Neural cell (in vitro differentiated cells): Measurements from ENCODE around the gene RSU1. TPM values are rescaled to one million over a fixed set of nuclear protein-coding genes. Genes with fewer than 3 reads are reported as not detected.

Experiments used
- H2AFZ ChIP-seq: fragments of 200-600, 300-800 bp; sonication (generic), shearing (Covaris generic); 2 replicates; pipeline ENCODE4 v1.6.0; 2014; ENCODE audit warnings: low read depth, mild to moderate bottlenecking, antibody characterized with exemption, low read length, moderate library complexity
- H3F3A ChIP-seq: fragments of 200-600 bp; shearing (Covaris generic); 2 replicates; pipeline ENCODE4 v1.6.1; 2016; ENCODE audit warnings: mild to moderate bottlenecking, moderate library complexity, mixed read lengths, antibody characterized with exemption, low read length; ENCODE audit not compliant: insufficient read depth, poor library complexity, severe bottlenecking
- H3K27ac ChIP-seq: fragments of 200-600, 300-800 bp; sonication (generic), shearing (Covaris generic); 2 replicates; pipeline ENCODE4 v1.5.1; 2014; ENCODE audit warnings: mild to moderate bottlenecking, low read length, moderate library complexity
- H3K27me3 ChIP-seq: fragments of 300-800, 200-600 bp; sonication (generic), shearing (Covaris generic); 2 replicates; pipeline ENCODE4 v1.6.0; 2014; ENCODE audit warnings: mild to moderate bottlenecking, low read depth, low read length, moderate library complexity; ENCODE audit not compliant: insufficient read depth
- H3K36me3 ChIP-seq: fragments of 300-800, 200-600 bp; sonication (generic), shearing (Covaris generic); 2 replicates; pipeline ENCODE4 v1.5.1; 2014; ENCODE audit warnings: mild to moderate bottlenecking, antibody characterized with exemption, low read length, moderate library complexity; ENCODE audit not compliant: insufficient read depth
- H3K4me2 ChIP-seq: fragments of 300-800, 200-600 bp; sonication (generic), shearing (Covaris generic); 2 replicates; pipeline ENCODE4 v1.6.0; 2014; ENCODE audit warnings: mild to moderate bottlenecking, low read length
- H3K4me3 ChIP-seq: fragments of 300-800, 200-600 bp; sonication (generic), shearing (Covaris generic); 2 replicates; pipeline ENCODE4 v1.5.1; 2014; ENCODE audit warnings: mild to moderate bottlenecking, low read length, moderate library complexity
- H3K79me2 ChIP-seq: fragments of 200-600 bp; shearing (Covaris generic); replicated peaks from 2 replicates; pipeline ENCODE4 v1.6.0; 2014; ENCODE audit warnings: mild to moderate bottlenecking, low read length, moderate library complexity; ENCODE audit not compliant: insufficient read depth
- H3K9ac ChIP-seq: fragments of 300-800, 200-600 bp; sonication (generic), shearing (Covaris generic); 2 replicates; pipeline ENCODE4 v1.6.1; 2016; ENCODE audit warnings: mild to moderate bottlenecking, low read length, mixed read lengths
- H3K9me2 ChIP-seq: fragments of 200-600 bp; shearing (Covaris generic); 2 replicates; pipeline ENCODE4 v1.6.1; 2016; ENCODE audit warnings: mild to moderate bottlenecking, low read length, mixed read lengths; ENCODE audit not compliant: insufficient read depth
- H3K9me3 ChIP-seq: fragments of 200-600, 300-800 bp; sonication (generic), shearing (Covaris generic); 2 replicates; pipeline ENCODE4 v1.6.1; 2016; ENCODE audit warnings: mild to moderate bottlenecking, mixed run types, low read length, moderate library complexity, mixed read lengths
- H4K20me1 ChIP-seq: fragments of 200-600 bp; shearing (Covaris generic); 2 replicates; pipeline ENCODE4 v1.6.1; 2016; ENCODE audit warnings: mild to moderate bottlenecking, mixed run types; ENCODE audit not compliant: insufficient read depth
- EP300 ChIP-seq: fragments of 450-650 bp; conservative IDR thresholded peaks from 2 replicates; pipeline ENCODE4 v1.6.1; 2014; ENCODE audit warnings: antibody characterized with exemption, mild to moderate bottlenecking, moderate library complexity; ENCODE audit not compliant: poor library complexity, severe bottlenecking
- EZH2 ChIP-seq: fragments of 200-600, 300-800 bp; shearing (Covaris generic), sonication (generic); IDR thresholded peaks from 2 replicates; pipeline ENCODE4 v1.6.1; 2014; ENCODE audit warnings: antibody characterized with exemption, low read length, borderline replicate concordance, mild to moderate bottlenecking; ENCODE audit not compliant: insufficient read depth, poor library complexity, severe bottlenecking
- MXI1 ChIP-seq: fragments of 450-650 bp; conservative IDR thresholded peaks from 2 replicates; pipeline ENCODE4 v1.6.1; 2014; ENCODE audit warnings: antibody characterized with exemption, mild to moderate bottlenecking; ENCODE audit not compliant: poor library complexity, severe bottlenecking
- POLR2AphosphoS5 ChIP-seq: IDR thresholded peaks from 2 replicates; pipeline ENCODE4 v1.6.1; 2012
- RAD21 ChIP-seq: fragments of 450-650 bp; conservative IDR thresholded peaks from 2 replicates; pipeline ENCODE4 v1.6.1; 2014; ENCODE audit warnings: antibody characterized with exemption, mild to moderate bottlenecking, moderate library complexity
- SMC3 ChIP-seq: fragments of 450-650 bp; conservative IDR thresholded peaks from 2 replicates; pipeline ENCODE4 v1.6.1; 2014; ENCODE audit warnings: antibody characterized with exemption, mild to moderate bottlenecking, moderate library complexity; ENCODE audit not compliant: poor library complexity
- TAF1 ChIP-seq: IDR thresholded peaks from 2 replicates; pipeline ENCODE4 v1.6.1; 2012; ENCODE audit warnings: low read depth
- polyA plus RNA-seq: library from polyadenylated mRNA; depleted of rRNA; stranded (reverse); fragments of >200 nt; gene quantifications from 2 replicates; pipeline ENCODE4 v1.2.3, GENCODE V29; 2014
- TF ChIP-seq, protein P1 (sequence below): fragments of 450-650 bp; IDR thresholded peaks from 2 replicates; pipeline ENCODE4 v1.5.1; 2014; ENCODE audit warnings: antibody characterized with exemption, mild to moderate bottlenecking, moderate library complexity; ENCODE audit not compliant: poor library complexity, severe bottlenecking
- TF ChIP-seq, protein P2 (sequence below): IDR thresholded peaks from 2 replicates; pipeline ENCODE4 v1.6.1; 2012; ENCODE audit warnings: borderline replicate concordance

The RSU1 gene
- polyA plus RNA-seq, 1 donor from 2014 or later = 18.7 TPM

DNA sequence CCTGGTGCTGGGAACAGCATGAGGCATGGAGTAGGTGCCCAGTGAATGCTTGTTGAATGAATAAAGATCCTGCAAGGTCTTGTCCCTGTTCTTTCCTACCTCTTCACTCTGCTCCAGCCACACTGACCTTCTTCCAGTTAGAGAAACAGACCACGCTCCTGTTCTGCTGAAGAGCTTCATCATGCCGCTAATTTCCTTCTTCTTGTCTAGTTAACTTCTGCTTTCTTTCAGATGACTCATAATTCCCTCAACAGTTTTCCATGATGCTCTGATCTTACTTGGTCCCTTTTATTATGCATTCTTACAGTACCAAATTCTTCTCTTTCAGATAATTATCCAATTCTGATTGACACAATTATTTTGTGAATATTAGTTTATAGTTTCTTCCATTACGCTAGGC lies 236.0 kb downstream of the RSU1 start:
- no peaks in the 10 kb centered on the region for H3K9me3 ChIP-seq
- H2AFZ ChIP-seq = no peak overlapping the region
- no peaks in the 10 kb centered on the region for H4K20me1 ChIP-seq
- no peaks in the 10 kb centered on the region for H3K9me2 ChIP-seq
- no peaks in the 10 kb centered on the region for H3K79me2 ChIP-seq
- no peak overlapping the region for H3K4me2 ChIP-seq
- TF ChIP-seq, protein P1, sequence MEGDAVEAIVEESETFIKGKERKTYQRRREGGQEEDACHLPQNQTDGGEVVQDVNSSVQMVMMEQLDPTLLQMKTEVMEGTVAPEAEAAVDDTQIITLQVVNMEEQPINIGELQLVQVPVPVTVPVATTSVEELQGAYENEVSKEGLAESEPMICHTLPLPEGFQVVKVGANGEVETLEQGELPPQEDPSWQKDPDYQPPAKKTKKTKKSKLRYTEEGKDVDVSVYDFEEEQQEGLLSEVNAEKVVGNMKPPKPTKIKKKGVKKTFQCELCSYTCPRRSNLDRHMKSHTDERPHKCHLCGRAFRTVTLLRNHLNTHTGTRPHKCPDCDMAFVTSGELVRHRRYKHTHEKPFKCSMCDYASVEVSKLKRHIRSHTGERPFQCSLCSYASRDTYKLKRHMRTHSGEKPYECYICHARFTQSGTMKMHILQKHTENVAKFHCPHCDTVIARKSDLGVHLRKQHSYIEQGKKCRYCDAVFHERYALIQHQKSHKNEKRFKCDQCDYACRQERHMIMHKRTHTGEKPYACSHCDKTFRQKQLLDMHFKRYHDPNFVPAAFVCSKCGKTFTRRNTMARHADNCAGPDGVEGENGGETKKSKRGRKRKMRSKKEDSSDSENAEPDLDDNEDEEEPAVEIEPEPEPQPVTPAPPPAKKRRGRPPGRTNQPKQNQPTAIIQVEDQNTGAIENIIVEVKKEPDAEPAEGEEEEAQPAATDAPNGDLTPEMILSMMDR = no peak
- no peak for TF ChIP-seq MXI1
- H3K36me3 ChIP-seq = no peaks in the 10 kb centered on the region
- no peak overlapping the region for H3K9ac ChIP-seq
- no peak overlapping the region for H3K27ac ChIP-seq
- no peaks in the 10 kb centered on the region for H3K27me3 ChIP-seq
- H3K4me3 ChIP-seq = no peak overlapping the region
- H3F3A ChIP-seq = no peaks in the 10 kb centered on the region

GRCh38 chr10:16570731-16571130 lies 246.5 kb downstream of the RSU1 start:
- Histone ChIP-seq H3K9me2 (no peaks in the 10 kb centered on the region), H3K27ac (no peak overlapping the region), H3K4me3 (no peak overlapping the region), H2AFZ (no peak overlapping the region), H4K20me1 (no peaks in the 10 kb centered on the region), H3K9me3 (no peaks in the 10 kb centered on the region), H3K79me2 (no peaks in the 10 kb centered on the region), H3F3A (no peaks in the 10 kb centered on the region), H3K4me2 (no peak overlapping the region), H3K27me3 (no peaks in the 10 kb centered on the region), H3K36me3 (no peaks in the 10 kb centered on the region), H3K9ac (no peak overlapping the region)
- TF ChIP-seq, protein P2, sequence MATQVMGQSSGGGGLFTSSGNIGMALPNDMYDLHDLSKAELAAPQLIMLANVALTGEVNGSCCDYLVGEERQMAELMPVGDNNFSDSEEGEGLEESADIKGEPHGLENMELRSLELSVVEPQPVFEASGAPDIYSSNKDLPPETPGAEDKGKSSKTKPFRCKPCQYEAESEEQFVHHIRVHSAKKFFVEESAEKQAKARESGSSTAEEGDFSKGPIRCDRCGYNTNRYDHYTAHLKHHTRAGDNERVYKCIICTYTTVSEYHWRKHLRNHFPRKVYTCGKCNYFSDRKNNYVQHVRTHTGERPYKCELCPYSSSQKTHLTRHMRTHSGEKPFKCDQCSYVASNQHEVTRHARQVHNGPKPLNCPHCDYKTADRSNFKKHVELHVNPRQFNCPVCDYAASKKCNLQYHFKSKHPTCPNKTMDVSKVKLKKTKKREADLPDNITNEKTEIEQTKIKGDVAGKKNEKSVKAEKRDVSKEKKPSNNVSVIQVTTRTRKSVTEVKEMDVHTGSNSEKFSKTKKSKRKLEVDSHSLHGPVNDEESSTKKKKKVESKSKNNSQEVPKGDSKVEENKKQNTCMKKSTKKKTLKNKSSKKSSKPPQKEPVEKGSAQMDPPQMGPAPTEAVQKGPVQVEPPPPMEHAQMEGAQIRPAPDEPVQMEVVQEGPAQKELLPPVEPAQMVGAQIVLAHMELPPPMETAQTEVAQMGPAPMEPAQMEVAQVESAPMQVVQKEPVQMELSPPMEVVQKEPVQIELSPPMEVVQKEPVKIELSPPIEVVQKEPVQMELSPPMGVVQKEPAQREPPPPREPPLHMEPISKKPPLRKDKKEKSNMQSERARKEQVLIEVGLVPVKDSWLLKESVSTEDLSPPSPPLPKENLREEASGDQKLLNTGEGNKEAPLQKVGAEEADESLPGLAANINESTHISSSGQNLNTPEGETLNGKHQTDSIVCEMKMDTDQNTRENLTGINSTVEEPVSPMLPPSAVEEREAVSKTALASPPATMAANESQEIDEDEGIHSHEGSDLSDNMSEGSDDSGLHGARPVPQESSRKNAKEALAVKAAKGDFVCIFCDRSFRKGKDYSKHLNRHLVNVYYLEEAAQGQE = no peak
- TF ChIP-seq EP300 (no peak), EZH2 (no peak), MXI1 (no peak), POLR2AphosphoS5 (no peak), RAD21 (no peak), TAF1 (no peak), SMC3 (no peak)
- TF ChIP-seq, protein P1 = no peak
